Ascending aorta (tissue), 2 donors: ENCODE measurements around the gene CLDN8. TPM values are rescaled to one million over a fixed set of nuclear protein-coding genes. Genes with fewer than 3 reads are reported as not detected.

Experiments used
- DNase-seq, 2 donors: peaks; one replicate each; pipeline ENCODE4 v3.0.0-alpha.2; 2019; ENCODE audit warnings: low spot score in 2 of 2
- H3K27ac ChIP-seq, 2 donors: fragments of 200-600 bp; sonication (generic); one replicate each; pipeline ENCODE4 v1.5.1; 2016 to 2017; ENCODE audit warnings: mild to moderate bottlenecking in 1 of 2
- H3K27me3 ChIP-seq: fragments of 200-600 bp; sonication (generic); one replicate; pipeline ENCODE4 v1.5.1; 2017
- H3K36me3 ChIP-seq, 2 donors: fragments of 200-600 bp; sonication (generic); one replicate each; pipeline ENCODE4 v1.5.1; 2016
- H3K4me1 ChIP-seq, 2 donors: fragments of 200-600 bp; sonication (generic); one replicate each; pipeline ENCODE4 v1.5.1; 2016 to 2017; ENCODE audit warnings: mild to moderate bottlenecking in 1 of 2
- H3K4me3 ChIP-seq, 2 donors: fragments of 200-600 bp; sonication (generic); one replicate each; pipeline ENCODE4 v1.5.1; 2016 to 2017; ENCODE audit warnings: mild to moderate bottlenecking in 1 of 2
- H3K9me3 ChIP-seq, 2 donors: fragments of 200-600 bp; sonication (generic); one replicate each; pipeline ENCODE4 v1.5.1; 2016
- intact Hi-C: fragments of 100-400 bp; cut with DNase I; formaldehyde crosslinking; loops from one replicate; pipeline ENCODE4 v1.15.1; 2023
- total RNA-seq: library from RNA; depleted of rRNA; stranded (reverse); fragments of >200 nt; gene quantifications from one replicate; pipeline ENCODE4 v1.1.0, GENCODE V29; 2016
- TF ChIP-seq, protein P1 (sequence below), 3 experiments: fragments of 200-600 bp in 2 of 3; fragments of 450-650 bp in 1 of 3; sonication (generic) in 2 of 3; IDR thresholded peaks; one replicate each; pipeline ENCODE4 v1.5.1; 2016 to 2019; ENCODE audit warnings: antibody characterized with exemption in 3 of 3, mild to moderate bottlenecking in 1 of 3, moderate library complexity in 1 of 3

The CLDN8 gene
- total RNA-seq, 1 donor from 2014 or later, result not detected

GRCh38 chr21:30190554-30190953 lies 25.3 kb downstream of the CLDN8 start:
- no peaks in the 10 kb centered on the region for H3K36me3 ChIP-seq
- H3K4me1 ChIP-seq, result no peaks in the 10 kb centered on the region
- TF ChIP-seq, protein P1, sequence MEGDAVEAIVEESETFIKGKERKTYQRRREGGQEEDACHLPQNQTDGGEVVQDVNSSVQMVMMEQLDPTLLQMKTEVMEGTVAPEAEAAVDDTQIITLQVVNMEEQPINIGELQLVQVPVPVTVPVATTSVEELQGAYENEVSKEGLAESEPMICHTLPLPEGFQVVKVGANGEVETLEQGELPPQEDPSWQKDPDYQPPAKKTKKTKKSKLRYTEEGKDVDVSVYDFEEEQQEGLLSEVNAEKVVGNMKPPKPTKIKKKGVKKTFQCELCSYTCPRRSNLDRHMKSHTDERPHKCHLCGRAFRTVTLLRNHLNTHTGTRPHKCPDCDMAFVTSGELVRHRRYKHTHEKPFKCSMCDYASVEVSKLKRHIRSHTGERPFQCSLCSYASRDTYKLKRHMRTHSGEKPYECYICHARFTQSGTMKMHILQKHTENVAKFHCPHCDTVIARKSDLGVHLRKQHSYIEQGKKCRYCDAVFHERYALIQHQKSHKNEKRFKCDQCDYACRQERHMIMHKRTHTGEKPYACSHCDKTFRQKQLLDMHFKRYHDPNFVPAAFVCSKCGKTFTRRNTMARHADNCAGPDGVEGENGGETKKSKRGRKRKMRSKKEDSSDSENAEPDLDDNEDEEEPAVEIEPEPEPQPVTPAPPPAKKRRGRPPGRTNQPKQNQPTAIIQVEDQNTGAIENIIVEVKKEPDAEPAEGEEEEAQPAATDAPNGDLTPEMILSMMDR (IDR thresholded peaks at IDR 0.05), result no peak
- no peak overlapping the region for H3K27ac ChIP-seq
- no peak for DNase-seq
- no peak overlapping the region for H3K4me3 ChIP-seq
- H3K9me3 ChIP-seq, result no peaks in the 10 kb centered on the region
- no peaks in the 10 kb centered on the region for H3K27me3 ChIP-seq
- intact Hi-C loops, result no loop called here

GRCh38 chr21:30189773-30190172 lies 26.1 kb downstream of the CLDN8 start:
- Histone ChIP-seq H3K9me3 (no peaks in the 10 kb centered on the region), H3K27ac (no peak overlapping the region), H3K4me3 (no peak overlapping the region), H3K36me3 (no peaks in the 10 kb centered on the region), H3K4me1 (no peaks in the 10 kb centered on the region), H3K27me3 (no peaks in the 10 kb centered on the region)
- TF ChIP-seq, protein P1 (IDR thresholded peaks at IDR 0.05), result no peak
- no peak for DNase-seq
- intact Hi-C loops, result no loop called here

GRCh38 chr21:30186242-30186641 lies 29.7 kb downstream of the CLDN8 start:
- H3K27ac ChIP-seq, result no peak overlapping the region
- H3K9me3 ChIP-seq, result no peaks in the 10 kb centered on the region
- TF ChIP-seq, protein P1 (IDR thresholded peaks at IDR 0.05), result no peak
- no peak for DNase-seq
- no peaks in the 10 kb centered on the region for H3K27me3 ChIP-seq
- H3K4me1 ChIP-seq, result no peaks in the 10 kb centered on the region
- H3K4me3 ChIP-seq, result no peak overlapping the region
- intact Hi-C loops, result no loop called here
- H3K36me3 ChIP-seq, result no peaks in the 10 kb centered on the region

- H3K9me3 ChIP-seq, result no peaks in the 10 kb centered on the region
- H3K27ac ChIP-seq, result no peak overlapping the region
- TF ChIP-seq, protein P1 (IDR thresholded peaks at IDR 0.05), result no peak
- H3K4me3 ChIP-seq, result no peak overlapping the region
- no peaks in the 10 kb centered on the region for H3K36me3 ChIP-seq
- H3K27me3 ChIP-seq, result no peaks in the 10 kb centered on the region
- intact Hi-C loops, result no loop called here
- no peaks in the 10 kb centered on the region for H3K4me1 ChIP-seq
- DNase-seq, result no peak
These were observed 47.8 kb downstream of the CLDN8 start for GRCh38 chr21:30168086-30168485.

GRCh38 chr21:30166705-30167104 lies 49.2 kb downstream of the CLDN8 start, which contains the start of gene CLDN17:
Gene CLDN17 (minus strand): TSS chr21:30166805. CDS start chr21:30166617, 188 bp downstream.
- no peaks in the 10 kb centered on the region for H3K27me3 ChIP-seq
- no peak within 1 kb of the TSS for H3K4me3 ChIP-seq
- no peaks in the 10 kb centered on the region for H3K4me1 ChIP-seq
- TF ChIP-seq, protein P1 (IDR thresholded peaks at IDR 0.05), result no peak
- DNase-seq, result no peak
- H3K36me3 ChIP-seq, result no peaks in the 10 kb centered on the region
- H3K27ac ChIP-seq, result no peak within 1 kb of the TSS
- intact Hi-C loops, result no loop called here
- H3K9me3 ChIP-seq, result no peaks in the 10 kb centered on the region

GRCh38 chr21:30166171-30166570 lies 49.7 kb downstream of the CLDN8 start:
- intact Hi-C loops, result no loop called here
- no peaks in the 10 kb centered on the region for H3K9me3 ChIP-seq
- no peaks in the 10 kb centered on the region for H3K4me1 ChIP-seq
- H3K27ac ChIP-seq, result no peak overlapping the region
- no peak for DNase-seq
- H3K27me3 ChIP-seq, result no peaks in the 10 kb centered on the region
- no peak overlapping the region for H3K4me3 ChIP-seq
- H3K36me3 ChIP-seq, result no peaks in the 10 kb centered on the region
- TF ChIP-seq, protein P1 (IDR thresholded peaks at IDR 0.05), result no peak
